ENCODE results near the gene DAGLA.

DAGLA gene

GRCh38 chr11:61712846-61713245 is 32.7 kb downstream of the DAGLA start:
- DNase-seq = no peak

DNA sequence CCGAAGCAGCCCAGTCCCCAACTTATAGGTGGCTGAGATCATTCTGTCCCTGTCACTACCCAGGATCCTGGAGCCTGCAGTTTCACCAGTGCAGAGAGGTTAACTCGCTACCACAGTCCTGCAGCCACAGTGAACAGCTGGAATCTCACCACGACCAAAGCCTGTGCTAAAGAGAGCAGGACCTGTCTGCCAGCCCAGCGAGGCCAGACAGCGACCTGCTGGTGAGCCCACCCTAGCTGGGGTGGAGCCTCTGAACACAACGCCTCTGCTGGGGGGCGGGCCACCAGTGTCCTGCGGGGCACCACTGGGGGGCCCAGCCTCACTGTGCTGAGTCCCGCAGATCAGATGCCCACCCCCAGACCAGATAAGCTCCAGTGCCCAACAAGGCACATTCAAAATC is 33.3 kb downstream of the DAGLA start:
- DNase-seq = no peak

DNA sequence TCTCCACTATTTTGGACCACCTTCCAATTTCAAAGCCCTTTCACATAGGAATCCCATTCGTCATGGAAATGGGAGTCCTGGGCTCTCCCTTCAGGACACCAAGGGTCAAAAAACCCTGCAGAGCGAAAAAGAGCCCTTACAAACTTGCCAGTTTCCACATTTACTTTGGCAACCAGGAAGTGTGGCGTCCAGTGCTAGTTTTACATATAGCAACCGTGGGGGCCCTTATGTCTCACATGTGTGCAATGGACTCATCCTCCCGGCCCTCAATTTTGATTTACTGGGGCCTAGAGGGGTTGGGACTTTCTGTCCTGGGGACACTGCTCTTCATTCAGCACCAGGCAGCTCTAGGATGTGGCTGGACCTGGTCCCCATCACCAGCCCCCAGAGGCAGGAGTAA is 33.7 kb downstream of the DAGLA start:
- DNase-seq = no peak

GRCh38 chr11:61714316-61714715 is 34.1 kb downstream of the DAGLA start:
- DNase-seq = no peak

DNA sequence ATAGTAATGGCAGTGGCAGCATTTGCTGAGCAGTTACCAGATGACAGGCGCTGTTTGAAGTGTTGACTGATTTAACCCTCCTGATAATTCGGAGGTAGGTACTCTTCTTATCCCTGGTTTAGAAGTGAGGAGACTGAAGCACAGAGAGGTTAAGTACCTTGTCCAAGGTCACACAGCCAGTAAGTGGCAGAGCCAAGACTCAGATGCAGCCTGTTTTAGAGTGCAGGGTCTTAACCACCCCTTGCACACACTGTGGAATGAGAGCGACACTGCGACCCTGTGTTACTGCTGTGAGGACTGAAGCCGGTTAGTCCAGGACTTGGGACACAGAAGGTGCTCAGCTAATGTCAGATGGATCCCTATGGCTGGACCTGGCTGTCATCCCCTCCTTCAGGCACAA is 34.7 kb downstream of the DAGLA start:
- DNase-seq = no peak

DNA sequence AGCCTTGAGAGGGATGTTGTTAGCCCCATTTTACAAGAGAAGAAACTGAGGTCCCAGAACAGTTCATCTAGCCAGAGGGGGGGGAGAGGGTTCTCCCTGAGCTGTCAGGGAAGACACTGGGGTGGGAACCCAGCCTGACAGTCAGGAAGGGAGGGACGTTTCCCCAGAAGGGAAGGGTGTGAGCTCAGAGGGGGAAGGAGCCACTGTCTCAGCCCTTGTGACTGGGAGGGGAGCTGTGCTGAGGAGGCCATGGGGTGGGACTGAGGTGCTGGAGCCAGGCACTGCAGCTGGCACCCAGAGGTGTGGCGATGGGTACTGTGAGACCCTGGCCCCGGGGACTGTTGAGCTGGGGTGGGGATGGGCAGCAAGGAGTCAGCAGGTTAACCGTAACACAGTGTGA is 35.7 kb downstream of the DAGLA start:
- no peak for DNase-seq

DNA sequence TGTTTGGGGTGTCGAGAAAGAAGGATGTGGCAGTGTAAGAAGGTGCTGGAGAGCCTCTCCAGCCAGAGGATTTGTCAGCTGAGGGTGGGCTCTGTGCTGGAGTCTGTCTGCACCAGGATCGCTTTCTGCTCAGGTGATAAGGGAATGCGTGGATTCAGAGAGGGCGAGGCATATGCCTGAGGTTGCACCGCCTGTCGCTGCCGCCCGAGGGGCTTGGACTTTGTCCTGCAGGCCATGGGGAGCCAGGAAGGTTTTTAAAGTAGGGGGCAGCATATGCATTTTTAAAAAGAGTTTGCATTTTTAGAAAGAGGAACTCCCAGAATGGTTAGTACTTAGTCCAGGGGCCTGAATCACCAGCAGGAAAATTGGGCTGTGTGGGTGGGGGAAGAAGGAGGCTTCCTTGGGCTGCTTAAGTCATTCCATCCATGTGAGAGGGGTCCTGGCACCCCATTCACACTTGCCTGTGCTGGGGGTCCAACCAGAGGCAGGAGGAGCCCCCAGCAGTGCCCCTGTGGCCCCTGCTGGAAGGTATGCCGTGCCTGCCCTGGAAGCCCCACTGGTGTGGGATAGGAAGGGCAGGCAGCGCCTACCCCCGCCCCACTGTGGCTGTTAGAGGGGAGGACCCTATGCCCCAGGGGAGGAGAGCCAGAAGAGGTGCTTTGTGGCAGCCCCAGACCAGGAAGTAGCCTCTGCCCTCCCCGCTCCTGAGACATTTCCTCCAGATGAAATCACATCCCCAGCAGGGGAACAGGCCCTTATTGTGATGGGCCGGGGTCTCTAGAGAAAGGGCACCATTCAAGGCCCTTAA is 36.5 kb downstream of the DAGLA start:
- DNase-seq = no peak

DNA sequence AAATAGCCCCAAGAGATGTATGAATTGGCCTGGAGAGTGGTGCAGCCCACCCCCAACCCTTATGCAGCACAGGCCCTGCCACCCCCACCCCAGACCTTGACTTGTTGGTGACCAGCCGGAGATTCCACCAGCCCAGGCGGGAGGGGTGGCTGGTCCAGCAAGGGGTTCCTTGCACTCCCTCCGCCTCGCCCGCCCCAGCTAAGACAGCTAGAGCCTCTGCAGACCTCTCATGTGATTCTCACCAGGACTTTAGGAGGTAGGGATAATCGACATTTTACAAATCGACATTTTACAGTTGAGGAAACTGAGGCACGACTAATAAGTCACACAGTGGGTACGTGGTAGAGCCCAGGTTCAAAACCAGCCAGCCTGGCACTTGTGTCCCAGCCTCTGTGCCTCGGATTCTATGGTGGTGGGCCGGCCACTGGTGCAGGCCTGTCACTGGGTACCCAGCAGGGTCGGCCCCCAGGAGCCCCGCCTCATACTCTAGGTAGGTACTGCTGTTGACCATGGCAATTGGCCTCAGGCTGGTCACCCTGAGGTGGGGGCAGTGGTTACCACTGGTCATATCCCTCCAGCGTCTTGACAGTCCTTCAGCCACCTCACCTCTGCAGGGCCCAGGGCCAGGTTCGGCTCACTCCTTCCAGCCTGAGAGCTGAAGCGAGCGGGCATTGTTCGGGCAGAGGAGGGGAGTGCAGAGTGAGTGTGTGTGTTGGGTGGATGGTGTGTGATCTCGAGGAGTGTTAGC is 37.3 kb downstream of the DAGLA start:
- DNase-seq = no peak

- peak; percentile 59 for DNase-seq
These were observed 37.9 kb downstream of the DAGLA start for GRCh38 chr11:61718046-61718531.

DNA sequence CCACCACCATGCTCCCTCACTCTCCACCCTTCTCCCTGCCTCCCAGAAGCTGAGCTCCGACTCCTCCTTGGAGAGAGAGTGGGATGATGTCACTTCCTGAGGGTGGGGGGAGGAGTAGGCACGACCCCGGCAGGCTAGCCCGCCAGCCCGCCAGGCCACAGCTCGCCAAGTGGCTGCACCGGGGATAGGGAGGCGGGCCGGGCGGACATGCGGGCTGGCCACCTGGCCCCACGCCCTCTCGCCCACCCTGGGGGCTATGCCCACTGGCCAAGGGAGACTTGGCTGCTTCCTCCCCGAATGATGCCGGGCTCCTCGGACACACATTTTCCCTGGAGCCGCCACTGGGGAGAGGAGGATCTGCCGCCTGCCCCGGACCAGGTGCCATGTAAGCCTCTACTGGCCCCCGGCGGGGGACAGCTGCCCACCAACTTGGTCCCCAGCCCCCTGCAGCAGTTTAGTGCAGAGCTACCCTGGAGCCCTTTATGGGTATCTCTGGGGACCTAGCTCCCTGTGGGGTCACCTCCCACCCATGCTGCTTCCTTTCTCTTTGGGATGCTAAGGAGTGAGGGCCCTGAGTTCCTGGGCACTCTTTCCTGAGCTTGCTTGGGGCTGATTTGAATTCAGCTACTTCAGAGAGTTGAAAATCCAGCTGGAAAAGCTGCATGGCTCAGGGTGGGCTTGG is 38.6 kb downstream of the DAGLA start:
- peak; percentile 59 for DNase-seq

DNA sequence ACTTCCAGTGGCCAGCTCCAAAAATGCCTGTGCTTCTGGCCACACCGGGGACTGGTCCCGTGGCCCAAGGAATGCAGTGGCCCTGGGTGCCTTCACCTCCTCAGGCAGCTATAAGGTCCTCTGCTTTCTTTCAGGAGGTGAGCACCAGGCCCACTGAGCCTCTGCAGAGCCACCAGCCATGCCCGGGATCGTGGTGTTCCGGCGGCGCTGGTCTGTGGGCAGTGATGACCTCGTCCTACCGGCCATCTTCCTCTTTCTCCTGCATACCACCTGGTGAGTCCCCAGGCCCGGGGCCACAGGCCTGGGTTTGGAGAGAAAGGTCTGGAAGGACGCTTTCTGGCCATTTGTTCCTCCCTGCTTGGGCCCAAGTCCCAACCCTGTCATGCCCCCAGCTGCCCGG is 39.8 kb downstream of the DAGLA start:
- DNase-seq = no peak

GRCh38 chr11:61720597-61720996 is 40.4 kb downstream of the DAGLA start:
- DNase-seq = no peak

DNA sequence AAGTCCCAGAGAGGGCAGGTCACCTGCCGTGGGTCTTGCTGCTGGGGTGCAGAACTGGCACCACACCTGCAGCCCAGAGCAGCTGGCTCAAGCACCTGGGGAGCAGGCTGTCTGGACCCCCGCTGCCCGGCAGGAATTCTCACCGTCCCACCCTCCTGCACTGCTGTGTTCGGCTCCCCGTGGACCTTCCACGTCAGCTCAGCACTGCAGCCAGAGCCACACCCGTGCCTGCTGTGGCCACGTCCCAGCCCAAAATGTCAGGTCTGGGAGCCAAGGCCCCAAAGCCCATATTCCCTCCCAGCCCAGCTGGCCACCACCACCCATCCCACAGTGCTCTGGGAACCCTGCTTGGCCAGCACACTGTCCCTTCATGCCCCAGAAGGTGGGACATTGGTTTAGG is 44.2 kb downstream of the DAGLA start:
- DNase-seq = no peak

DNA sequence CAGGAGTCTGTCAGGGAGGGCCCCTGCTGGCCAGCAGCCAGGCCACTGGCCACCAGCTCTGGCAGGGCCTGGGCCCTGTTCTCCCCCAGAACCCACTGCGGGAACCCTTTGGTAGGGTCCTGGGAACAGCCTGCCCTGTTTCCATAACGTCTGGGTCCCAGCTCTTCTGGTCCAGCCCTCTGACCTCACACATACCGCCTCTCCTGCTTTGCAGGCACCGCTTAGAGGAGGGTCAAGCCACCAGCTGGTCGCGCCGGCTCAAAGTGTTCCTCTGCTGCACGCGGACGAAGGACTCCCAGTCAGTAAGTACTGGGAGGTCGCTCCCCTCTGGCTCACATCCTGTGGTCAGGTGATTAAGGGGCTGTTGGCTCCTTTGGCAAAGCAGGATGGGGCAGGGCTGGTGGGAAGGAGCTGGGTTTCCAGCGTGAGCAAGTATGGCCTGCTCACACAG is 45.6 kb downstream of the DAGLA start:
- DNase-seq = no peak

DNA sequence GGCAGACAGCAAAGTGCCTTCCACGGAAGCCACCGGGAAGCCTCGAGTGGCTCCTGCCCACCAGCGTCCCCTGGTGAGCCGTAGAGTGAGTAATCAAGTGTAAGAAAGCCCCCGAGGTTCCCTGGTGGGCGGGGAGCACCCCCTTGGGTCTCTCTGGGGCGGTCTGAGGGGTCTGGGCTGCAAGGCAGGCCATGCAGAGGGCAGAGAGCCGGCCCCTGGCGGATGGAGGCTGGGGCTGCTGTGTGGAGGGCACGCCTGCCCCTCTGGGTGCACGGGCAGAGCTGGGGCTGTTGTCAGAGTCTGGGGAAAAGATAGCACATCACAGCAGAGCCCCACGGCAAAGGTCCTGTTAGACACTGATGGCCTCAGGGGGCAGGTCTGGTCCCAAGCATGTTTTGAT is 46.6 kb downstream of the DAGLA start:
- DNase-seq = no peak

DNA sequence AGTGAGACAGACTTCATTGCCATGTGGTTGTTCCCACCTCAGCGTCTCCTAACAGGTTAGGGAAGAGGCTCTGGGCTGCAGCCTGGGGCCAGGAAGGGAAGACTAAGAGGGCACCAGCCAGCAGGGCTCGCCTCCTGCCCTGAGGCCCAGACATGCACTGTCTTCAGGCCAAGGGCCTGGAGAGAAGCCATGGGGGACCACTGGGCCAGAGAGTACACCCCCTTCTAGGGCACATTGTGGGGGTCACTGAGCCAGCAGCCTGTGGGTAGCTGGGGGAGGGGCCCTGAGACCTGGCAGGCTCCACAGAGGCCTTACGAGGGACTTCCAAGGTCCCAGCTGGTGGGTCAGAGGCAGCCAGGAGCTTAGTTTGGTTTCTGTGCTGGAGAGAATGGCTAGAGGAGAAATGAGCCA is 47.2 kb downstream of the DAGLA start:
- no peak for DNase-seq

GRCh38 chr11:61728066-61728939 is 48.1 kb downstream of the DAGLA start:
- DNase-seq = no peak

GRCh38 chr11:61728940-61729219 is 48.7 kb downstream of the DAGLA start:
- no peak for DNase-seq

- no peak for DNase-seq
These were observed 50.2 kb downstream of the DAGLA start for GRCh38 chr11:61730240-61730994.

GRCh38 chr11:61731211-61731951 is 51.2 kb downstream of the DAGLA start:
- DNase-seq = no peak

- no peak for DNase-seq
These were observed 51.9 kb downstream of the DAGLA start for GRCh38 chr11:61731952-61732675.
